ENCODE data around the gene ZNF764. TPM values are rescaled to one million over a fixed set of nuclear protein-coding genes. Genes with fewer than 3 reads are reported as not detected.

Gene ZNF764
- polyA plus RNA-seq, 3 donors: 0.94 to 4.6 (median 1.0) TPM

DNA sequence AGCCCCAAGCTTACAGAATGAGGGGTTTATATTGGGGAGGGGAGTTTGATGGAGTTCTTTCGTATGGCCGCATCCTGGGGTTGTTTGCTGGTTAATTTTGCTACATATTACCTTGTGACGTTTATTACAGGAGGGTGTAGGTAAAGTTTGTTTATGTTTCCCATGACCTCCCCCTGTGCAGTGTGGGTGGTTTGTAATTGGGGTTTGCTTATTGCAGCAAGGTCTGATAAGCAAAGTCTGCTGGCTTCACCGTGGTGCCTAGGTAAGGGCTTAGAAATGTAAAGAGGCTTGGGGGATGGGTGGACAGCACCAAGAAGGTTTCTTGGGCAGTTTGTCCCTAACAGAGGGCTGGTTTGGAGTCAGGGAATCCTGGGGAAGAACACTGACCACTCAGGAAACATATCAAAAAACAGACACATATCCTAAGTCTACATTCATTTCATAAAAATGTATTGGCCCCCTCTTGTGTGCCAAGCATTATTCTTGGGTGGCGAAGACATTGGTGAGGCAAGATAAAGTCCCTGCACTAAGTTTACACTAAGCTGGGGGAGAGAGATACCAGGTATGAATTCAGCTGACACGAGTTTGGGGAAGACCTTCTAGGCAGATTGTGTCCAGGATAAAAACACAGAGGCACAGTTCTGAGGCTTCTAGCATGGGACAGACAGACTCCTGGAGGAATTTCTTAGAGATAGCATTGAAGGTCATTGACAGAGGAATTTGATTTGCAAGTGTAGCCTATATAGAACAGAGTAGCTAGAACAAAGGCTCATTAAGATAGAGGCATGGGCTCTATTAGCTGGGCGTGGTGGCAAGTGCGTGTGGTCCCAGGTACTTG lies 9.5 kb downstream of the ZNF764 start:
- peaks cover 21 to 27% of the 10 kb centered on the region in 2 donors for H3K4me1 ChIP-seq (ENCODE audit: control insufficient read depth in 1 of 2, insufficient read depth in 2 of 2, low read length in 2 of 2)
- H4K20me1 ChIP-seq (ENCODE audit: insufficient read depth, low read length): peaks cover 6% of the 10 kb centered on the region
- no peaks in the 10 kb centered on the region for H3K9me3 ChIP-seq (replicated peaks in 1 of 2; ENCODE audit: control insufficient read depth in 1 of 2, insufficient read depth in 1 of 2, low read length in 2 of 2)
- peaks cover 0 to 2% (median 0%) of the 10 kb centered on the region in 3 donors for H3K27me3 Mint-ChIP-seq (ENCODE audit: low read depth in 3 of 3)
- no peak overlapping the region for H3K4me3 Mint-ChIP-seq
- H3K4me3 ChIP-seq (replicated peaks in 1 of 3; ENCODE audit: low read depth in 2 of 3, low read length in 3 of 3): no peak overlapping the region
- 97% methylated on average over 6 of the region's 8 CpGs for WGBS (ENCODE audit: insufficient coverage)
- no peaks in the 10 kb centered on the region for H3K27me3 ChIP-seq (ENCODE audit: control insufficient read depth in 2 of 2, insufficient read depth in 2 of 2, low read length in 2 of 2)
- intact Hi-C loops (cut with micrococcal nuclease): no loop called here
- no peak overlapping the region for H2AFZ ChIP-seq (ENCODE audit: insufficient read depth, low read depth, low read length, poor library complexity, severe bottlenecking)
- no peak overlapping the region for H3K27ac Mint-ChIP-seq
- peaks cover 5 to 9% of the 10 kb centered on the region in 2 donors for H3K36me3 Mint-ChIP-seq
- DNase-seq: no peak
- no peak overlapping the region for H3K9ac ChIP-seq (ENCODE audit: insufficient read depth, low read length, poor library complexity, severe bottlenecking)
- H3K4me1 Mint-ChIP-seq: peaks cover 27% of the 10 kb centered on the region
- H3K4me2 ChIP-seq (replicated peaks; ENCODE audit: extremely low read depth, low read length, poor library complexity, severe bottlenecking): no peak overlapping the region
- H3K36me3 ChIP-seq (replicated peaks in 1 of 2; ENCODE audit: control insufficient read depth in 1 of 2, insufficient read depth in 2 of 2, low read length in 2 of 2): no peaks in the 10 kb centered on the region
- TF ChIP-seq CTCF (IDR thresholded peaks at IDR 0.05): no peak
- no peak overlapping the region for H3K27ac ChIP-seq (ENCODE audit: low read depth in 1 of 2, low read length in 2 of 2)
- peaks cover 7% of the 10 kb centered on the region for H3K79me2 ChIP-seq (ENCODE audit: insufficient read depth, low read length)
- no peaks in the 10 kb centered on the region for H3K9me3 Mint-ChIP-seq

GRCh38 chr16:30546115-30546514 lies 12.1 kb downstream of the ZNF764 start:
- H2AFZ ChIP-seq (ENCODE audit: insufficient read depth, low read depth, low read length, poor library complexity, severe bottlenecking): peak overlapping the region; percentile 74
- no peaks in the 10 kb centered on the region for H3K27me3 Mint-ChIP-seq (ENCODE audit: low read depth in 3 of 3)
- no peaks in the 10 kb centered on the region for H3K9me3 ChIP-seq (replicated peaks in 1 of 2; ENCODE audit: control insufficient read depth in 1 of 2, insufficient read depth in 1 of 2, low read length in 2 of 2)
- no peaks in the 10 kb centered on the region for H3K36me3 ChIP-seq (replicated peaks in 1 of 2; ENCODE audit: control insufficient read depth in 1 of 2, insufficient read depth in 2 of 2, low read length in 2 of 2)
- intact Hi-C loops (cut with micrococcal nuclease): no loop called here
- peak in 2 of 3 donors; percentile 32 to 37 for DNase-seq
- H3K4me1 ChIP-seq (ENCODE audit: control insufficient read depth in 1 of 2, insufficient read depth in 2 of 2, low read length in 2 of 2): peaks cover 12 to 18% of the 10 kb centered on the region in 2 donors
- peaks cover 1 to 4% of the 10 kb centered on the region in 2 donors for H3K36me3 Mint-ChIP-seq
- no peaks in the 10 kb centered on the region for H3K27me3 ChIP-seq (ENCODE audit: control insufficient read depth in 2 of 2, insufficient read depth in 2 of 2, low read length in 2 of 2)
- TF ChIP-seq CTCF (IDR thresholded peaks at IDR 0.05): no peak
- WGBS (ENCODE audit: insufficient coverage): 7% methylated on average over 7 of the region's 8 CpGs
- H3K9ac ChIP-seq (ENCODE audit: insufficient read depth, low read length, poor library complexity, severe bottlenecking): peak overlapping the region; percentile 47
- peaks cover 19% of the 10 kb centered on the region for H3K4me1 Mint-ChIP-seq
- H3K4me3 ChIP-seq (replicated peaks in 1 of 3; ENCODE audit: low read depth in 2 of 3, low read length in 3 of 3): peak overlapping the region; percentile 17 to 65 (median 29)
- H3K4me2 ChIP-seq (replicated peaks; ENCODE audit: extremely low read depth, low read length, poor library complexity, severe bottlenecking): peak overlapping the region; percentile 64
- H3K27ac ChIP-seq (ENCODE audit: low read depth in 1 of 2, low read length in 2 of 2): no peak overlapping the region
- no peaks in the 10 kb centered on the region for H3K79me2 ChIP-seq (ENCODE audit: insufficient read depth, low read length)
- H4K20me1 ChIP-seq (ENCODE audit: insufficient read depth, low read length): no peaks in the 10 kb centered on the region
- H3K9me3 Mint-ChIP-seq: no peaks in the 10 kb centered on the region
- H3K4me3 Mint-ChIP-seq: peak overlapping the region; percentile 85 to 93
- H3K27ac Mint-ChIP-seq: peak overlapping the region; percentile 5 to 90 (median 59)

All from CD14-positive monocyte (primary cell).